Progenitor cell of endocrine pancreas (in vitro differentiated cells): ENCODE results near the gene MIPOL1. TPM values are rescaled to one million over a fixed set of nuclear protein-coding genes. Genes with fewer than 3 reads are reported as not detected.

ENCODE experiments used
- DNase-seq: peaks from one replicate; pipeline ENCODE4 v3.0.0; 2021; ENCODE audit warnings: low spot score; ENCODE audit not compliant: unreplicated experiment
- H3K27ac Mint-ChIP-seq: 2 replicates; pipeline ENCODE4 v1.8.0; 2021; ENCODE audit warnings: mild to moderate bottlenecking, moderate library complexity, mixed read lengths
- H3K27me3 Mint-ChIP-seq: 2 replicates; pipeline ENCODE4 v1.8.0; 2021; ENCODE audit warnings: mixed read lengths
- H3K36me3 Mint-ChIP-seq: 2 replicates; pipeline ENCODE4 v1.8.0; 2022; ENCODE audit warnings: mixed read lengths; ENCODE audit not compliant: insufficient read depth
- H3K4me1 Mint-ChIP-seq: 2 replicates; pipeline ENCODE4 v1.8.0; 2021; ENCODE audit warnings: low read depth, mixed read lengths
- H3K4me3 Mint-ChIP-seq: 2 replicates; pipeline ENCODE4 v1.8.0; 2021; ENCODE audit warnings: low read depth, mild to moderate bottlenecking, moderate library complexity, mixed read lengths
- H3K9me3 Mint-ChIP-seq: 2 replicates; pipeline ENCODE4 v1.8.0; 2021; ENCODE audit warnings: low read depth, mixed read lengths
- CTCF ChIP-seq: fragments of 200-600 bp; sonication (generic); IDR thresholded peaks from one replicate; pipeline ENCODE4 v1.5.0; 2021; ENCODE audit warnings: antibody characterized with exemption, mild to moderate bottlenecking; ENCODE audit not compliant: unreplicated experiment
- total RNA-seq: library from RNA; stranded (reverse); gene quantifications from 2 replicates; pipeline ENCODE4 v1.2.1, GENCODE V29; 2021

The MIPOL1 gene
- total RNA-seq, 1 donor from 2014 or later: 25.6 TPM

- Mint-ChIP-seq H3K36me3 (no peaks in the 10 kb centered on the region), H3K4me3 (no peak overlapping the region), H3K9me3 (no peaks in the 10 kb centered on the region), H3K27me3 (peaks cover 9% of the 10 kb centered on the region), H3K27ac (no peak overlapping the region), H3K4me1 (peaks cover 7% of the 10 kb centered on the region)
- DNase-seq: no peak
- no peak for TF ChIP-seq CTCF
Measured at GRCh38 chr14:37194698-37195097, 3.0 kb upstream of the MIPOL1 start.

GRCh38 chr14:37195327-37195726 lies 2.4 kb upstream of the MIPOL1 start:
- H3K27ac Mint-ChIP-seq: peak overlapping the region; percentile 2
- no peak for TF ChIP-seq CTCF
- H3K36me3 Mint-ChIP-seq: no peaks in the 10 kb centered on the region
- no peak for DNase-seq
- H3K9me3 Mint-ChIP-seq: no peaks in the 10 kb centered on the region
- H3K4me3 Mint-ChIP-seq: no peak overlapping the region
- H3K4me1 Mint-ChIP-seq: peaks cover 10% of the 10 kb centered on the region
- H3K27me3 Mint-ChIP-seq: peaks cover 8% of the 10 kb centered on the region

- no peak for DNase-seq
Measured at GRCh38 chr14:37196604-37197420, 925 bp upstream of the MIPOL1 start.

GRCh38 chr14:37198273-37198598 lies 499 bp downstream of the MIPOL1 start:
- Mint-ChIP-seq H3K27ac (peak overlapping the region; percentile 98), H3K9me3 (no peaks in the 10 kb centered on the region), H3K4me1 (peaks cover 16% of the 10 kb centered on the region), H3K36me3 (no peaks in the 10 kb centered on the region), H3K27me3 (no peaks in the 10 kb centered on the region), H3K4me3 (peak overlapping the region; percentile 91)
- DNase-seq: no peak
- no peak for TF ChIP-seq CTCF

More at GRCh38 chr14:37196604-37197420, 925 bp upstream of the MIPOL1 start:
- Mint-ChIP-seq H3K9me3 (no peaks in the 10 kb centered on the region), H3K4me1 (peaks cover 16% of the 10 kb centered on the region), H3K27me3 (peaks cover 3% of the 10 kb centered on the region), H3K4me3 (peak overlapping the region; percentile 91), H3K27ac (peak overlapping the region; percentile 98), H3K36me3 (no peaks in the 10 kb centered on the region)
- no peak for TF ChIP-seq CTCF

- Mint-ChIP-seq H3K9me3 (no peaks in the 10 kb centered on the region), H3K4me1 (peaks cover 16% of the 10 kb centered on the region), H3K27ac (no peak overlapping the region)
Measured at GRCh38 chr14:37198907-37199306, 1.2 kb downstream of the MIPOL1 start.

More at GRCh38 chr14:37198907-37199306, 1.2 kb downstream of the MIPOL1 start:
- no peak for TF ChIP-seq CTCF
- Mint-ChIP-seq H3K4me3 (peak overlapping the region; percentile 91), H3K36me3 (peaks cover 1% of the 10 kb centered on the region), H3K27me3 (no peaks in the 10 kb centered on the region)
- no peak for DNase-seq
